GM19239 (cell line): Measurements from ENCODE around the gene ARAP1.

ENCODE experiments used
- DNase-seq: peaks from one replicate; pipeline ENCODE4 v3.0.0; 2011; ENCODE audit warnings: low spot score; ENCODE audit not compliant: insufficient read length
- FAIRE-seq: peaks from 2 replicates; lab custom pipeline; 2011; peaks lifted over from hg19 to GRCh38; lab: Jason Lieb, UNC

The ARAP1 gene

GRCh38 chr11:72726266-72727220 is 25.7 kb downstream of the ARAP1 start:
- FAIRE-seq (no peak), DNase-seq (no peak)

GRCh38 chr11:72725724-72726028 is 26.5 kb downstream of the ARAP1 start:
- no peak for DNase-seq
- FAIRE-seq = no peak

GRCh38 chr11:72724851-72725723 is 27.1 kb downstream of the ARAP1 start:
- FAIRE-seq (peak; percentile 95), DNase-seq (peak; percentile 69)

- no peak for FAIRE-seq
Observed at GRCh38 chr11:72724021-72724551, 28.1 kb downstream of the ARAP1 start.

GRCh38 chr11:72723508-72723907 is 28.7 kb downstream of the ARAP1 start:
- DNase-seq (no peak), FAIRE-seq (no peak)

More at GRCh38 chr11:72724021-72724551, 28.1 kb downstream of the ARAP1 start:
- no peak for DNase-seq

GRCh38 chr11:72722050-72722748 is 30.0 kb downstream of the ARAP1 start:
- peak; percentile 98 for FAIRE-seq
- peak; percentile 92 for DNase-seq

GRCh38 chr11:72721689-72722049 is 30.5 kb downstream of the ARAP1 start:
- DNase-seq (no peak), FAIRE-seq (no peak)

GRCh38 chr11:72721276-72721675 is 30.9 kb downstream of the ARAP1 start:
- FAIRE-seq (no peak), DNase-seq (no peak)

- no peak for FAIRE-seq
- no peak for DNase-seq
Observed at GRCh38 chr11:72720784-72721183, 31.4 kb downstream of the ARAP1 start.

GRCh38 chr11:72720047-72720446 is 32.2 kb downstream of the ARAP1 start:
- no peak for FAIRE-seq

GRCh38 chr11:72719551-72719950 is 32.7 kb downstream of the ARAP1 start:
- no peak for DNase-seq
- FAIRE-seq = no peak

More at GRCh38 chr11:72720047-72720446, 32.2 kb downstream of the ARAP1 start:
- DNase-seq = no peak

GRCh38 chr11:72719144-72719543 is 33.1 kb downstream of the ARAP1 start:
- FAIRE-seq (peak; percentile 68), DNase-seq (no peak)

GRCh38 chr11:72718101-72718501 is 34.1 kb downstream of the ARAP1 start:
- no peak for FAIRE-seq
- no peak for DNase-seq

GRCh38 chr11:72716788-72717435 is 35.3 kb downstream of the ARAP1 start:
- FAIRE-seq (no peak), DNase-seq (no peak)

GRCh38 chr11:72716290-72716689 is 35.9 kb downstream of the ARAP1 start:
- DNase-seq = no peak
- no peak for FAIRE-seq

- FAIRE-seq (no peak), DNase-seq (no peak)
Observed at GRCh38 chr11:72712841-72713240, 39.4 kb downstream of the ARAP1 start.

GRCh38 chr11:72712168-72712751 is 39.9 kb downstream of the ARAP1 start:
- DNase-seq (no peak), FAIRE-seq (no peak)

- FAIRE-seq (no peak), DNase-seq (no peak)
Observed at GRCh38 chr11:72711141-72711540, 41.1 kb downstream of the ARAP1 start.

GRCh38 chr11:72710278-72710677 is 41.9 kb downstream of the ARAP1 start:
- FAIRE-seq (no peak), DNase-seq (no peak)
